H1 (cell line): Measurements from ENCODE around the gene CACNB2. TPM values are rescaled to one million over a fixed set of nuclear protein-coding genes. Genes with fewer than 3 reads are reported as not detected.

Experiments
- CTCF ChIA-PET: fragments of 300-600 bp; sonication (Branson Sonifier 250); formaldehyde crosslinking; loops from one replicate; lab custom pipeline; 2021; ENCODE audit not compliant: partially characterized antibody; lab: Charles Lee
- POLR2A ChIA-PET: fragments of 300-600 bp; sonication (Branson Sonifier 250); formaldehyde crosslinking; loops from one replicate; lab custom pipeline; 2021; ENCODE audit warnings: inconsistent platforms; ENCODE audit not compliant: partially characterized antibody; lab: Charles Lee
- DNase-seq, 2 experiments: peaks; one replicate each; pipeline versions ENCODE4 v3.0.0 to v3.0.0-alpha.2; 2010 to 2022; ENCODE audit warnings: low spot score in 2 of 2, low read depth in 1 of 2, mixed read lengths in 1 of 2
- FAIRE-seq: peaks from 2 replicates; lab custom pipeline; 2011; peaks lifted over from hg19 to GRCh38; lab: Jason Lieb, UNC
- H2AFZ ChIP-seq: 2 replicates; pipeline ENCODE4 v1.8.1; 2012; ENCODE audit warnings: low read length, inconsistent platforms
- H2AK5ac ChIP-seq: 2 replicates; pipeline ENCODE4 v1.6.1; 2013; ENCODE audit warnings: low read depth, low read length
- H2BK120ac ChIP-seq: replicated peaks from 2 replicates; pipeline ENCODE3; 2013; ENCODE audit warnings: low read depth, low read length, inconsistent platforms
- H2BK12ac ChIP-seq: 2 replicates; pipeline ENCODE4 v1.6.1; 2013; ENCODE audit warnings: low read depth, low read length
- H2BK15ac ChIP-seq: 2 replicates; pipeline ENCODE4 v1.6.1; 2013; ENCODE audit warnings: low read length
- H2BK20ac ChIP-seq: 2 replicates; pipeline ENCODE4 v1.6.1; 2013; ENCODE audit warnings: low read length
- H2BK5ac ChIP-seq: 2 replicates; pipeline ENCODE4 v1.6.1; 2013; ENCODE audit warnings: low read depth, low read length
- H3K14ac ChIP-seq: 2 replicates; pipeline ENCODE4 v1.6.1; 2013; ENCODE audit warnings: inconsistent platforms; ENCODE audit not compliant: insufficient read length
- H3K18ac ChIP-seq: 2 replicates; pipeline ENCODE4 v1.6.1; 2013; ENCODE audit warnings: low read length; ENCODE audit errors: extremely low read depth
- H3K23ac ChIP-seq: 2 replicates; pipeline ENCODE4 v1.6.1; 2013; ENCODE audit warnings: inconsistent platforms; ENCODE audit not compliant: insufficient read length
- H3K23me2 ChIP-seq: 2 replicates; pipeline ENCODE4 v1.6.1; 2013; ENCODE audit warnings: low read depth, low read length
- H3K27ac ChIP-seq: 2 replicates; pipeline ENCODE4 v1.6.1; 2011; ENCODE audit warnings: low read depth, low read length, inconsistent platforms
- H3K27me3 ChIP-seq, 4 experiments: replicated peaks in 1 of 4; 1 replicate in 1 of 4; 2 replicates in 3 of 4; pipeline versions ENCODE4 v1.6.1 to v1.8.1; 2011 to 2013; ENCODE audit warnings: low read length in 3 of 4, mild to moderate bottlenecking in 3 of 4, inconsistent platforms in 2 of 4, mixed read lengths in 2 of 4, moderate library complexity in 1 of 4; ENCODE audit not compliant: control insufficient read depth in 3 of 4, insufficient read depth in 3 of 4; ENCODE audit errors: extremely low read depth in 1 of 4
- H3K36me3 ChIP-seq, 4 experiments: 2 replicates each; pipeline versions ENCODE4 v1.6.1 to v1.8.1; 2011 to 2013; ENCODE audit warnings: mild to moderate bottlenecking in 4 of 4, low read length in 3 of 4, moderate library complexity in 2 of 4, control low read depth in 1 of 4, inconsistent platforms in 1 of 4; ENCODE audit not compliant: insufficient read depth in 4 of 4, control insufficient read depth in 2 of 4
- H3K4ac ChIP-seq: replicated peaks from 2 replicates; pipeline ENCODE3; 2013; ENCODE audit warnings: low read length, low read depth, mixed read lengths, inconsistent platforms; ENCODE audit not compliant: insufficient read length
- H3K4me1 ChIP-seq, 4 experiments: replicated peaks in 1 of 4; 1 replicate in 1 of 4; 2 replicates in 3 of 4; pipeline versions ENCODE4 v1.6.1 to v1.8.1; 2011 to 2013; ENCODE audit warnings: low read length in 3 of 4, inconsistent platforms in 2 of 4, mixed read lengths in 1 of 4; ENCODE audit not compliant: insufficient read depth in 4 of 4, control insufficient read depth in 3 of 4
- H3K4me2 ChIP-seq, 2 experiments: 2 replicates each; pipeline versions ENCODE4 v1.6.1 to v1.8.1; 2011 to 2013; ENCODE audit warnings: low read depth in 2 of 2, low read length in 2 of 2, control low read depth in 1 of 2, inconsistent platforms in 1 of 2, mild to moderate bottlenecking in 1 of 2; ENCODE audit not compliant: insufficient read depth in 1 of 2
- H3K4me3 ChIP-seq, 4 experiments: fragments of 200-600, 300-600 bp in 1 of 4; sonication (generic), shearing (Covaris generic), sonication (Bioruptor Twin) in 1 of 4; 2 replicates each; pipeline versions ENCODE4 v1.5.1 to v1.8.1; 2011 to 2016; ENCODE audit warnings: low read length in 4 of 4, low read depth in 3 of 4, control low read depth in 2 of 4, inconsistent platforms in 2 of 4, mild to moderate bottlenecking in 2 of 4, mixed read lengths in 1 of 4, moderate library complexity in 1 of 4; ENCODE audit not compliant: insufficient read depth in 2 of 4; ENCODE audit errors: extremely low read depth in 1 of 4
- H3K56ac ChIP-seq: replicated peaks from 2 replicates; pipeline ENCODE3; 2013; ENCODE audit warnings: low read depth, mild to moderate bottlenecking, mixed read lengths, low read length, inconsistent platforms; ENCODE audit not compliant: insufficient read length
- H3K79me1 ChIP-seq: 2 replicates; pipeline ENCODE4 v1.6.1; 2013; ENCODE audit warnings: low read depth, low read length, control low read depth
- H3K79me2 ChIP-seq, 2 experiments: 2 replicates each; pipeline versions ENCODE4 v1.6.1 to v1.8.1; 2012 to 2013; ENCODE audit warnings: low read length in 2 of 2, mild to moderate bottlenecking in 2 of 2, inconsistent platforms in 1 of 2; ENCODE audit not compliant: insufficient read depth in 2 of 2, control insufficient read depth in 1 of 2
- H3K9ac ChIP-seq, 4 experiments: replicated peaks in 1 of 4; 1 replicate in 1 of 4; 2 replicates in 3 of 4; pipeline versions ENCODE4 v1.6.1 to v1.8.1; 2011 to 2013; ENCODE audit warnings: low read depth in 3 of 4, low read length in 3 of 4, control low read depth in 2 of 4, mild to moderate bottlenecking in 2 of 4, moderate library complexity in 2 of 4, inconsistent platforms in 1 of 4; ENCODE audit errors: extremely low read depth in 1 of 4
- H3K9me3 ChIP-seq, 2 experiments: 2 replicates each; pipeline versions ENCODE4 v1.6.1 to v1.8.1; 2012 to 2013; ENCODE audit warnings: mild to moderate bottlenecking in 2 of 2, moderate library complexity in 2 of 2, control low read depth in 1 of 2, inconsistent platforms in 1 of 2, low read depth in 1 of 2, low read length in 1 of 2, mixed read lengths in 1 of 2; ENCODE audit not compliant: insufficient read depth in 2 of 2
- H4K20me1 ChIP-seq, 2 experiments: replicated peaks in 1 of 2; 2 replicates each; pipeline versions ENCODE3 to v1.8.1; 2011 to 2013; ENCODE audit warnings: inconsistent platforms in 2 of 2, low read length in 2 of 2, mild to moderate bottlenecking in 1 of 2; ENCODE audit not compliant: insufficient read depth in 2 of 2, control insufficient read depth in 1 of 2
- H4K5ac ChIP-seq: 2 replicates; pipeline ENCODE4 v1.6.1; 2013; ENCODE audit warnings: low read length, low read depth, mixed read lengths, inconsistent platforms; ENCODE audit not compliant: insufficient read length
- H4K8ac ChIP-seq: 2 replicates; pipeline ENCODE4 v1.8.0; 2013; ENCODE audit warnings: mild to moderate bottlenecking, moderate library complexity, low read length, inconsistent platforms; ENCODE audit not compliant: insufficient read depth; ENCODE audit errors: extremely low read depth
- H4K91ac ChIP-seq: replicated peaks from 2 replicates; pipeline ENCODE3; 2013; ENCODE audit warnings: low read length, mixed read lengths, inconsistent platforms; ENCODE audit not compliant: insufficient read length
- JUN ChIP-seq: IDR thresholded peaks from 2 replicates; pipeline ENCODE4 v1.6.1; 2011; ENCODE audit warnings: low read depth, mild to moderate bottlenecking, improper control_type of control experiment, low read length
- POU5F1 ChIP-seq: IDR thresholded peaks from 2 replicates; pipeline ENCODE4 v1.6.1; 2011; ENCODE audit warnings: low read depth, mild to moderate bottlenecking, low read length, moderate library complexity
- SAP30 ChIP-seq: fragments of 300-600 bp; sonication (generic); IDR thresholded peaks from 2 replicates; pipeline ENCODE4 v1.7.1; 2012; ENCODE audit warnings: low read length, moderate library complexity, mild to moderate bottlenecking, inconsistent platforms; ENCODE audit not compliant: insufficient read depth, insufficient replicate concordance
- WGBS, 2 experiments: shearing (Covaris generic) in 1 of 2; methylation state at CpG; one replicate each; pipeline versions ENCODE4 v1.1.6 to v1.1.7; 2013 to 2015; ENCODE audit warnings: low lambda C conversion rate in 2 of 2, mixed read lengths in 2 of 2, inconsistent platforms in 1 of 2, low coverage in 1 of 2, missing lambda C conversion rate in 1 of 2; ENCODE audit not compliant: insufficient replicate concordance in 2 of 2, insufficient coverage in 1 of 2, insufficient read length in 1 of 2; ENCODE audit errors: extremely low coverage in 1 of 2, missing lambda C conversion rate in 1 of 2; 5-methylcytosine and 5-hydroxymethylcytosine counted together
- polyA plus RNA-seq, 7 experiments: library from polyadenylated mRNA; depleted of rRNA in 3 of 7; stranded (reverse) in 5 of 7; unstranded in 2 of 7; fragments of >200 nt in 5 of 7; fragments of 200-250 nt in 2 of 7; gene quantifications; 1 replicate in 5 of 7; 2 replicates in 1 of 7; 4 replicates in 1 of 7; pipeline versions ENCODE4 v1.2.1 to v1.2.3, GENCODE V29; 2011 to 2013; ENCODE audit warnings: missing spikeins in 2 of 7, mixed read lengths in 2 of 7
- total RNA-seq: library from RNA; stranded (reverse); fragmentation: NEBNext Ultra II Directional; extraction: Animal tissue kit (Norgen Biotek cat#: 25700); gene quantifications from 2 replicates; pipeline ENCODE4 v1.2.1, GENCODE V29; 2021
- TF ChIP-seq, protein P1 (sequence below): IDR thresholded peaks from 2 replicates; pipeline ENCODE4 v1.6.1; 2012; ENCODE audit warnings: inconsistent platforms

The CACNB2 gene
- total and polyA plus RNA-seq, 2 of the 8 experiments (the other 6 are each of a cell fraction or from before 2014, with no cell fraction given): 2.4 to 3.2 TPM

- Histone ChIP-seq H3K27ac (no peak overlapping the region), H3K4ac (no peak overlapping the region), H3K9me3 (no peaks in the 10 kb centered on the region), H4K91ac (no peak overlapping the region), H2AK5ac (no peak overlapping the region), H3K4me2 (no peak overlapping the region), H2BK12ac (no peak overlapping the region), H3K23ac (no peak overlapping the region), H3K56ac (no peak overlapping the region), H3K18ac (no peak overlapping the region), H3K79me2 (no peaks in the 10 kb centered on the region), H3K14ac (no peak overlapping the region), H4K5ac (no peak overlapping the region), H3K9ac (no peak overlapping the region), H2BK120ac (no peak overlapping the region), H2BK5ac (no peak overlapping the region), H3K36me3 (no peaks in the 10 kb centered on the region), H3K79me1 (no peaks in the 10 kb centered on the region), H3K23me2 (no peaks in the 10 kb centered on the region), H3K4me3 (no peak overlapping the region), H4K20me1 (no peaks in the 10 kb centered on the region), H2BK15ac (no peak overlapping the region), H3K27me3 (no peaks in the 10 kb centered on the region), H3K4me1 (no peaks in the 10 kb centered on the region), H2AFZ (no peak overlapping the region), H2BK20ac (no peak overlapping the region), H4K8ac (no peak overlapping the region)
- no peak for TF ChIP-seq POU5F1
- no peak for TF ChIP-seq JUN
- TF ChIP-seq, protein P1, sequence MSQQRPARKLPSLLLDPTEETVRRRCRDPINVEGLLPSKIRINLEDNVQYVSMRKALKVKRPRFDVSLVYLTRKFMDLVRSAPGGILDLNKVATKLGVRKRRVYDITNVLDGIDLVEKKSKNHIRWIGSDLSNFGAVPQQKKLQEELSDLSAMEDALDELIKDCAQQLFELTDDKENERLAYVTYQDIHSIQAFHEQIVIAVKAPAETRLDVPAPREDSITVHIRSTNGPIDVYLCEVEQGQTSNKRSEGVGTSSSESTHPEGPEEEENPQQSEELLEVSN: no peak
- TF ChIP-seq SAP30: no peak
- POLR2A ChIA-PET: no interaction called here
- FAIRE-seq (no peak), DNase-seq (no peak)
- 93% methylated on average over 4 of the region's 4 CpGs; no CpG with 5 or more reads in 1 of the 2 experiments for WGBS, 2 experiments
- CTCF ChIA-PET: no interaction called here
These were observed 225.0 kb downstream of the CACNB2 start for GRCh38 chr10:18364987-18365775.
